ENCODE results near the gene TRIM31. TPM values are rescaled to one million over a fixed set of nuclear protein-coding genes. Genes with fewer than 3 reads are reported as not detected.

The TRIM31 gene
- total and polyA plus RNA-seq, 2 of the 4 experiments (the other 2 are of a cell fraction), result not detected

DNA sequence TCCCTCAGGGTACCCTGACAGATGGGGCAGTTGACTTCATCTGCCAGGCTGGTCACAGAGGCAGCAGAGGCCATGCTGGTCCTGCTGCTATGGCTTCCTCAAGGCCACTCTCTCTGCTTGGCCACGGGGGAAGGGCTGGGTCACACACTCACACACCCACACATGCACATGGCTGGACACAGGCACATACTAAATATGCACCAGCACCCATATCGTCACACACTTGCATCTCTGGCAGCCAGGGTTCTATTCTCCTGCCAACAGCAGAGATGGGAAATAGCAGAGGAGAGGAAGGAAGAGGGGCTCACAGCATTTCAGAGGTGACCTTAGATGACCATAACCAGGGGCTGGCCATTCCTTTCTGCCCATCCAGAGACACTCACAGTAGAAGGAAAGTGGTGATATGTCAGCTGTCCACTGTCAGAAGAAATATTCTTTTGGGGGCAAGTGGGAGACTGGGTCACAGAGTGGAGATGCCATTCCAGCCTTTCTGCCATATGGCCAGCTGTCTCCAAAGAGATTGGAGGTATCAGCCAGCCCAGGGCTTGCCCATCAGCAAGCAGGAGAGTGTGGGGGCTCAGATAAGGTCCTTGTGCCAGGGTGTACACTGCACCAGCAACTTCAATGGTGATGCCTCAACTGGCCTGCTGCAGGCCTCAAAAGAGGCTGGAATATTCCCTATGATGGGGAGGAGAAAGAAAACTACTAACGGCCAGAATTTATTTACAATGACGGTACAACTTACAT is 48.1 kb upstream of the TRIM31 start, which contains the start of gene TRIM10:
Gene TRIM10, minus strand, starts transcription at position 427 of the 747 bp plus-strand sequence. Its CDS starts 353 bp downstream, at position 74.
- no TSS peak for BruUV-seq (replicated peaks)
- no peak within 1 kb of the TSS for H2AK9ac ChIP-seq (replicated peaks; ENCODE audit: low read depth, low read length, poor library complexity)
- H4K91ac ChIP-seq (ENCODE audit: insufficient read depth, low read depth, low read length), result no peak within 1 kb of the TSS
- in situ Hi-C loops (cut with MboI; ENCODE audit: low sequenced_read_pairs) (no loop called here), intact Hi-C loops (cut with micrococcal nuclease) (no loop called here), dilution Hi-C loops (cut with HindIII; ENCODE audit: low sequenced_read_pairs, unreplicated experiment) (no loop called here)
- H2BK20ac ChIP-seq (ENCODE audit: low read depth, low read length), result no peak within 1 kb of the TSS
- H3K14ac ChIP-seq (replicated peaks; ENCODE audit: low read depth, low read length), result no peak within 1 kb of the TSS
- H3K79me1 ChIP-seq (ENCODE audit: low read depth in 1 of 2, low read length in 2 of 2), result no peaks in the 10 kb centered on the region
- no peaks in the 10 kb centered on the region for H3K4me1 ChIP-seq (ENCODE audit: control insufficient read depth, insufficient read depth, low read length)
- no peaks in the 10 kb centered on the region for H3K36me3 ChIP-seq (ENCODE audit: control insufficient read depth, insufficient read depth, low read length)
- no peaks in the 10 kb centered on the region for H3K9me3 ChIP-seq (ENCODE audit: control insufficient read depth, insufficient read depth, low read length)
- H3K9me1 ChIP-seq (ENCODE audit: insufficient read depth, low read length), result no peaks in the 10 kb centered on the region
- no peak within 1 kb of the TSS for H3K56ac ChIP-seq (ENCODE audit: extremely low read depth, insufficient read depth, low read length)
- no peak within 1 kb of the TSS for H3K27ac ChIP-seq (ENCODE audit: insufficient read depth, low read length)
- no peak within 1 kb of the TSS for H2BK15ac ChIP-seq (ENCODE audit: low read depth, low read length)
- no peak within 1 kb of the TSS for H2AFZ ChIP-seq (replicated peaks; ENCODE audit: low read length, poor library complexity)
- H3K4me2 ChIP-seq (ENCODE audit: low read depth, low read length), result no peak within 1 kb of the TSS
- H2BK5ac ChIP-seq (ENCODE audit: low read depth, low read length, poor library complexity, severe bottlenecking), result no peak within 1 kb of the TSS
- no peak within 1 kb of the TSS for H2BK120ac ChIP-seq (ENCODE audit: low read depth, low read length)
- no peak within 1 kb of the TSS for H3K23ac ChIP-seq (ENCODE audit: low read depth, low read length)
- WGBS, 2 experiments (ENCODE audit: extremely low coverage in 2 of 2, insufficient read length in 1 of 2), result 0% methylated on average over 1 of the region's 4 CpGs; no CpG with 5 or more reads in 1 of the 2 experiments
- ChIA-PET CTCF (no interaction called here), POLR2A (ENCODE audit: unreplicated experiment) (no interaction called here)
- H3K4me3 ChIP-seq (ENCODE audit: insufficient read depth, low read depth, low read length), result no peak within 1 kb of the TSS
- no peak within 1 kb of the TSS for H2AK5ac ChIP-seq (ENCODE audit: low read depth, low read length)
- H4K5ac ChIP-seq (ENCODE audit: low read depth, low read length), result no peak within 1 kb of the TSS
- H4K8ac ChIP-seq (ENCODE audit: low read depth in 2 of 2, low read length in 2 of 2), result no peak within 1 kb of the TSS
- no peak for ATAC-seq (ENCODE audit: low read depth)
- H3K27me3 ChIP-seq (ENCODE audit: control insufficient read depth, insufficient read depth, low read length), result peaks cover 27% of the 10 kb centered on the region; the same call in 1 of the 2 replicates
- DNase-seq, result no peak
- TF ChIP-seq CHD1 (IDR thresholded peaks at IDR 0.05; ENCODE audit: low read depth, low read length) (no peak), MXI1 (IDR thresholded peaks at IDR 0.05; ENCODE audit: borderline replicate concordance, low read depth, low read length) (no peak), CEBPB (IDR thresholded peaks at IDR 0.05; ENCODE audit: low read depth, low read length) (no peak), BHLHE40 (IDR thresholded peaks at IDR 0.05; ENCODE audit: low read depth, low read length) (no peak), SMC3 (IDR thresholded peaks at IDR 0.05; ENCODE audit: low read depth, low read length) (no peak)
- no peak within 1 kb of the TSS for H3K9ac ChIP-seq (ENCODE audit: low read depth, low read length)
- H3K18ac ChIP-seq (ENCODE audit: low read depth, low read length), result no peak within 1 kb of the TSS
- no peak within 1 kb of the TSS for H3K4ac ChIP-seq (ENCODE audit: low read depth, low read length)
- H4K20me1 ChIP-seq (ENCODE audit: insufficient read depth, low read length), result no peaks in the 10 kb centered on the region
